ENCODE results near the gene ANKH.

GRCh38 chr5:14696057-14696456 lies 175.5 kb downstream of the ANKH start:
- no peak for TF ChIP-seq POLR2A (IDR thresholded peaks at IDR 0.05)
- no peak for TF ChIP-seq CTCF (IDR thresholded peaks at IDR 0.05)
- TF ChIP-seq POLR2AphosphoS5 (IDR thresholded peaks at IDR 0.05) = no peak
